AML-193 (cell line): Measurements from ENCODE around the gene PIK3CB.
"Not testable (repeated sequence)": the region's sequence is repeated elsewhere in the genome, so short reads cannot be mapped to it uniquely, and the experiment has no call there.

Experiments
- DNase-seq, 2 experiments: peaks; one replicate each; lab custom pipeline; 2025; lab: John Stamatoyannopoulos, UW

The PIK3CB gene

GRCh38 chr3:138680974-138681373, 153.8 kb downstream of the PIK3CB start:
- DNase-seq: not testable (repeated sequence)

- DNase-seq: no peak
These were observed 155.8 kb downstream of the PIK3CB start for GRCh38 chr3:138678874-138679392.

GRCh38 chr3:138678086-138678485, 156.6 kb downstream of the PIK3CB start:
- DNase-seq: no peak

- no peak for DNase-seq
These were observed 159.3 kb downstream of the PIK3CB start for GRCh38 chr3:138675393-138675792.

GRCh38 chr3:138673641-138674530, 160.8 kb downstream of the PIK3CB start:
- no peak for DNase-seq

- DNase-seq: no peak
These were observed 164.3 kb downstream of the PIK3CB start for GRCh38 chr3:138670407-138670806.

- no peak for DNase-seq
These were observed 166.6 kb downstream of the PIK3CB start for GRCh38 chr3:138668107-138668506.

- DNase-seq: no peak
These were observed 177.2 kb downstream of the PIK3CB start for GRCh38 chr3:138657508-138657907.

GRCh38 chr3:138653567-138653966, 181.2 kb downstream of the PIK3CB start:
- DNase-seq: no peak

GRCh38 chr3:138649134-138649533, 185.6 kb downstream of the PIK3CB start:
- DNase-seq: no peak

GRCh38 chr3:138646513-138646912, 188.2 kb downstream of the PIK3CB start:
- no peak for DNase-seq

- DNase-seq: no peak
These were observed 188.7 kb downstream of the PIK3CB start for GRCh38 chr3:138646008-138646407.

GRCh38 chr3:138642927-138643253, 191.8 kb downstream of the PIK3CB start:
- no peak for DNase-seq

- no peak for DNase-seq
These were observed 192.4 kb downstream of the PIK3CB start for GRCh38 chr3:138642226-138642926.

GRCh38 chr3:138640537-138640936, 194.2 kb downstream of the PIK3CB start:
- no peak for DNase-seq

- no peak for DNase-seq
These were observed 196.1 kb downstream of the PIK3CB start for GRCh38 chr3:138638641-138639040.

GRCh38 chr3:138629526-138629925, 205.2 kb downstream of the PIK3CB start:
- DNase-seq: no peak

- no peak for DNase-seq
These were observed 208.9 kb downstream of the PIK3CB start for GRCh38 chr3:138625707-138626365.

GRCh38 chr3:138624518-138624917, 210.2 kb downstream of the PIK3CB start:
- no peak for DNase-seq

- no peak for DNase-seq
These were observed 214.3 kb downstream of the PIK3CB start for GRCh38 chr3:138620431-138620830.

- no peak for DNase-seq
These were observed 219.3 kb downstream of the PIK3CB start for GRCh38 chr3:138615462-138615861.

- DNase-seq: peak; percentile 23 to 33
These were observed 224.8 kb downstream of the PIK3CB start for GRCh38 chr3:138609898-138610266.
